AG20443 (cell line): ENCODE data around the gene TMEM255B.
"Not testable (repeated sequence)": the region's sequence is repeated elsewhere in the genome, so short reads cannot be mapped to it uniquely, and the experiment has no call there.

Experiments used
- DNase-seq: peaks from one replicate; pipeline ENCODE4 v3.0.0; 2012; ENCODE audit warnings: low spot score, mixed read lengths

Gene TMEM255B

DNA sequence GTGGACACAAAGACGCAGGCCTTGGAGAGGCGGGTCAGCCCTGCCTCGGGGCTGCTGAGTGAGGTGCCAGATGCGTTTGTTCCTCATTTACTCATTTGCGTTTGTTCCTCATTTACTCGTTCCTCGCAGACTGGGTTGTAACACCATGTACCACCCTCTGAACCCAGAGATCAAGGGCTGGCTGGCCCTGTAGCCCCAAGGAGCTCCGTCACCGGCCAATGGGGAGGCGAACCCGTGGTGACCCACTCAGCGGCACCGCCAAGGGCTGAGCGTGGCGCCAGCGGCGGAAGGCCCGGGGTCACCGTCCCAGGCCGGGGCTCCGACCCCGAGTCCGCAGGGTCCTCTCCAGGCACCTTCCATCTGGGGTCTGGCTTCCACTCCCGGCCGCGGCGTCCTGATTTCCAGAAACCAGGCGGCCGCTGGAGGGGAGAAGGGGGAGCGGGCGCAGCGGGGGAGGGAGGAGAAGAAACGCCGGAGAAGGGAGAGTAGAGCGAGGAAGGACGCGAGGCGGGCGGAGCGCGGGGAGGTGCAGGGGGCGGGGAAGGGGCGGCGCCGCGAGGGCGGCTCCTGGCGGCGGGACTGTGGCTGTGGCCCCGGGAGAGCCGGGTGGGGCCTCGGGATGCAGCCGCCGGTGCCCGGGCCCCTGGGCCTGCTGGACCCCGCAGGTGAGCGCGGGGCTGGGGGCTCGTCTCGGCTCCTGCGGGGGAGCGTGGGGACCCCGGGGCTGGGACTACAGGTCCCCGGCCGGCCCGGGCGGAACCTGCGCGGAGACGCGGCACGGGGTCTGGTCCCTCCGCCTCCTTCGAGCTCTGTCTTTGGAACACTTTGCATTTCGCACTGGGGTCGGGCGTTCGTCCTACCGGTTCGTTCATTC lies at the start of gene TMEM255B:
TSS of gene TMEM255B (plus strand) at position 576 of the 874 bp plus-strand sequence. CDS start at position 620, 44 bp downstream.
- peak; percentile 97 for DNase-seq

DNA sequence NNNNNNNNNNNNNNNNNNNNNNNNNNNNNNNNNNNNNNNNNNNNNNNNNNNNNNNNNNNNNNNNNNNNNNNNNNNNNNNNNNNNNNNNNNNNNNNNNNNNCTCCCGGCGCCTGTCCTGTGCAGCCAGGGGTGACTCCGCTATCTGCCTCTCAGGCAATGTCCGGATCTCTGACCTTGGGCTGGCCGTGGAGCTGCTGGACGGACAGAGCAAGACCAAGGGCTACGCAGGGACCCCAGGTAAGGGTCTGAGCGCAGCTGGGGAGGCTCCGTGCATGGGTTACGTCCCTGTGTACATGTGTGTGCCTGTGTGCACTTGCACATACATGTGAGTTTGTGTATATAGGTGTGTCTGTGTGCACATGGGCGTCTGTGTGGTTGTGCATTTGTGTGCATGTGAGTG lies 36.1 kb upstream of the TMEM255B start:
- no peak for DNase-seq

DNA sequence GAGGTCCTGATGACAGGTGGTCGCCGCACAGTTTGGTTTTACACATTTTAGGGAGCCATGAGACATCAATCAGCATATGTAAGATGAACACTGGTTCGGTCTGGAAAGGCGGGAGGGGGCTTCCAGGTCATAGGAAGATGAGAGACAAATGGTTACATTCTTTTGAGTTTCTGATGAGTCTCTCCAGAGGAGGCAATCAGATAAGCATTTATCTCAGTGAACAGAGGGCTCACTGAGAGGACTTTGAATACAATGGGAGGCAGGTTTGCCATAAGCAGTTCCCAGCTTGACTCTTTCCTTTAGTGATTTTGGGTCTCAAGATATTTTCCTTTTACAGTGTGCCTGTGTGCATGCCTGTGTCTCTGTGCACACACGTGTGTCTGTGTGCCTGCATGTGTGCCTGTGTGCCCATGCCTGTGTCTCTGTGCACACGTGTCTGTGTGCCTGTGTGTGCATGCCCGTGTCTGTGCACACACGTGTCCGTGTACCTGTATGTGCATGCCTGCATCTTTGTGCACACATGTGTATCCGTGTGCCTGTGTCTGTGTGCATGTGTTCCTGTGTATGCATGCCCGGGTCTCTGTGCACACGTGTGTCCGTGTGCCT lies 35.5 kb upstream of the TMEM255B start:
- no peak for DNase-seq

- DNase-seq: no peak
Measured at GRCh38 chr13:113724016-113724758, 34.8 kb upstream of the TMEM255B start.

DNA sequence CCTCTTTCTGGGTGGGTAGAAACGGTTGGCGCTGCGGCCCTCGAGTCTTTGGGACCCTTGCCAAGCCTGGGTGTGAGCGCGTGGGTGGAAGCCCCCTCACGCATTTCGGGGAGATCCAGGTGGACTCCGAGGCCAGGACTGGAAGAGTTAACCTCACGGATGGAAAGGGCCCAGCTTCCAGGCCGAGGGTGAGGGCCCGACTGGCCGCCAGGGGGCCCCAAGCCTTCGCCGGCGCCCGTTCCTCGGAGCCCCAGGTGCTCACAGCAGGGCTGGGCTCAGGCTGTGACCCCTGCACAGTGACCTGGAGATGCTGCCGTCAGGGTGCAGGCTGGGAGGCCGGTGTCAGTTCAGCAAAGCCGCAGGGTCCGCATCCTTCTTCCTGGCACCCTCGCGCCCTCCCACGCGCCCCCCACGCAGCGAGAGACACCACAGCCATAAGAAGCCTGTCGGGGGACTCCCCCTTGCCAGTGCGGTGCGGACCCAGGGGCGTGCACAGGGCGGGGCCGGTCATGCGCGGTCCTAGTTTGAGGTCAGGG lies 34.2 kb upstream of the TMEM255B start:
- DNase-seq: peak; percentile 80

GRCh38 chr13:113725329-113726105 lies 33.5 kb upstream of the TMEM255B start:
- DNase-seq: not testable (repeated sequence)

- DNase-seq: not testable (repeated sequence)
Measured at GRCh38 chr13:113726106-113726821, 32.8 kb upstream of the TMEM255B start.

GRCh38 chr13:113726961-113727411 lies 32.0 kb upstream of the TMEM255B start:
- no peak for DNase-seq

DNA sequence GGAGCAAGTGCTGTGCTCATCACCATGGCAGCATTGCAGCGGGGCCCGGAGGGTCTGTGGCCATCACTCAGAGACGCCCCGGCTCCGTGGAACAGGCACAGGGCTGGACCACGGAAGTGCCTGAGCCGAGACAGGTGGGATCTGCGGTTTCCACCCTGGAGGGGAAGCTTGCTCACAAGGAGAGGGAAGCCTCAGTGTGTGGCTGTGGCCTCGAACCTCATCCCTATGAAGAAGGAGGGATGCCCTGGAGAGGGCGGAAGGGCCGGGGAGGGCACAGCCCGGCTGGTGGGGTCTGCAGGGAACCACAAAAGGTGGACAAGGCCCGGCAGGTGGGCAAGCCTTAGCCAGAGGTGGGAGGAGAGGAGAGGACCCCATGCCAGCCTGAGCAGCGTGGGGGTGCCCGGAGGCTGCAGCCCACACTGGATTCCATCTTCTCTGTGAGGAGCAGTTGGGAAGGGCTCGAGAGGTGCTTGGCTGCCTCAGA lies 30.4 kb upstream of the TMEM255B start:
- no peak for DNase-seq

DNA sequence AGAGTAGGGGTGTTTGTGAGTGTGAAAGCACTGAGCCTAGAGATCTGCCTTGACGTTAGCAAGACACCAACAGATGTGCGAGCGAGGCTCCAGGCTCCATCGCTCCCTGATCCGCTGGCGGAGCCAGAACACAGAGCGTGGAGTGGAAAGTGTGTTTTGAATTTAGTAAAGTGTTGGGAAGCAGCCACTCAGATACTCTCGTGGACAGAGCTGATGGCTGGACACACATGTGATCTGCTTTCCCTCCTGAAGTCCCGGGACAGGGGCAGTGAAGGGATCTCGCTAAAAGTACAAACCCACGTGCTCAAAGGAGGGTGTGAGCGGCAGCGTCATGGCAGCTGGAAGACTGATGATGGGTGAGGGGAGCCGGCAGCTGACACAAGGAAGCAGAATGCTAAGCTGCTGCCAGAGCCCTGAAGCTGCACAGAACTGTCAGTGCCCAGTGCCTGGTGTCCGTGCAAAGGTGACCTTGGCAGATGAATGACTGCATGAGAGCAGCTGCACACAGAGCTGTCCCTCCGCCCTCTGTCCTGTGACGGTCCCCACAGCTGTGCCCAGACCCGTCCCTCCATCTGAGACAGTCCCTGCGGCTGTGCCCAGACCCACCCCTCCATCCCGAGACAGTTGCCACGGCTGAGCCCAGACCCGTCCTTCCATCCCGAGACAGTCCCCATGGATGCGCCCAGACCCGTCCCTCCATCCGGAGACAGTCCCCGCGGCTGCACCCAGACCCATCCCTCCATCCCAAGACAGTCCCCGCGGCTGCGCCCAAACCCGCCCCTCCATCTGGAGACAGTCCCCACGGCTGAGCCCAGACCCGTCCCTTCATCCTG lies 29.6 kb upstream of the TMEM255B start:
- DNase-seq: peak; percentile 48

DNA sequence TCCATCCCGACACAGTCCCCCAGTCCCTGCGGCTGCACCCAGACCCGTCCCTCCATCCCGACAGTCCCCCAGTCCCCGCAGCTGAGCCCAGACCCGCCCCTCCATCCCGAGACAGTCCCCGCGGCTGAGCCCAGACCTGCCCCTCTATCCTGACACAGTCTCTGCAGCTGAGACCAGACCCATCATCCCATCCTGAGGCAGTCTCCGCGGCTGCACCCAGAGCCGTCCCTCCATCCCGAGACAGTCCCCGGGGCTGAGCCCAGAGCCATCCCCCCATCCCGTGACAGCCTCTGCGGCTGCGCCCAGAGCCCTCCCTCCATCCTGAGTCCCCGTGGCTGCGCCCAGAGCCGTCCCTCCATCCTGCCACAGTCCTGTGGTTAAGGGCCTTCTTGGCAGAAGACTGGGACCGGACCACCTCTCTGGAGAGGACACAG lies 28.8 kb upstream of the TMEM255B start:
- DNase-seq: no peak

DNA sequence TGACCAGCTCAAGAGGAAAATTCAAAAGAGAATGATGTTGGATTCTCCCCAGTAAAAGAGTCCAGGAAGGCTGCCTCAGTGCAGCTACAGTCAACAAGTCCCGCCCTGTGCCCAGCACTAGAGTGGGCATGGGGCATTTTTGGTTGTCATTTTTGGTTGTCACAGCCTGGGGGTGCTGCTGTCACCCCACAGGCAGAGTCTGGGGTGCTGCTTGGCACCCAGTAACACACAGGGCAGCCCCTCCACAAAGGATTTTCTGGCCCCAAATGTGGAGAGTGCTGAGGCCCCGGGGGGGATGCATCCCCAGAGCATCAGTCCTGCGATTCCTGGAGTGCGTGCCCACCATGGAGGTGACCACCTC lies 28.2 kb upstream of the TMEM255B start:
- DNase-seq: no peak

- DNase-seq: no peak
Measured at GRCh38 chr13:113731192-113732175, 27.5 kb upstream of the TMEM255B start.

GRCh38 chr13:113732176-113732960 lies 26.7 kb upstream of the TMEM255B start:
- DNase-seq: no peak

GRCh38 chr13:113732961-113733950 lies 25.8 kb upstream of the TMEM255B start:
- no peak for DNase-seq

DNA sequence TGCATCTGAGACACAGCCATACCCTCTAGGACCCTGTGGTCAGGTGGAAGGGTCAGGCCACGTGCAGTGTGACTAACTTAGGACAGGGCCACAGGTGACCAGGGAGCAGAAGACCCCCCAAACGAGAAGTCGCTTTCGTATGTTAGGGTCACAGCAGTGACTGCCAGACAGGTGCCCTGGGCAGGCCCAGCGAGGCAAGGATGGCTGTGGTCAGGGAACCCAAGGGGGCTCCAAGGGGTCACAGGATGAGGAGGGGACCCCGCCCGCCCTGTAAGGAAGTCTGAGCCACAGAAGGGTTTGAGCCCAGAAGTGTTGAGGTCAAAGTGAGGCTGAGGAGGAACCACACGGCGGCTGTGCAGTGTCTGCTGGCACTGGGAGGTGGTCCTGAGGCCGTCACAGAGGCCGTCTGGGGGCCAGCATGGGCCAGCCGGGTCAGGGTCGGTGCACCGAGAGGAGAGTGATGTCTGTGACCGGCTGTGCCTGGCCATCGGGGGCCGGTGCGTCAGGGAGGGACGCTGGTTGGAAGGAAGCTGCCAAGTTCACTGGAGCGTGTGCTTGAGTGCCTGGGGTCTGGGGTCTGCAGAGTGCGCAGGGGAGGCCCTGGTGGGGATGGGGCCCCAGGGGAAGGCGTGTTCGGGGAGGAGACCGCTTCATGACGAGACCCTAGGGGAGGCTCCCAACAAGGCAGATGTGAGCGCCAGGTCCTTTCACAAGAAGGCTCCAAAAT lies 24.8 kb upstream of the TMEM255B start:
- DNase-seq: no peak
